Endothelial cell of umbilical vein (primary cell): ENCODE data around the gene ALX3. TPM values are rescaled to one million over a fixed set of nuclear protein-coding genes. Genes with fewer than 3 reads are reported as not detected.

Experiments used
- BruUV-seq: library from RNA; stranded (reverse); fragments of 400-500 nt; replicated peaks from 2 replicates; lab custom pipeline; 2021; lab: Mats Ljungman, UMichigan
- CTCF ChIA-PET: fragments of 300-600, 350-600 bp; sonication (Branson Sonifier 250); formaldehyde crosslinking; loops from one replicate; lab custom pipeline; 2021; ENCODE audit warnings: antibody characterized with exemption, inconsistent platforms; lab: Charles Lee
- POLR2A ChIA-PET: fragments of 300-600, 350-600 bp; sonication (Branson Sonifier 250); formaldehyde crosslinking; loops from one replicate; lab custom pipeline; 2021; ENCODE audit warnings: antibody characterized with exemption, inconsistent platforms; lab: Charles Lee
- DNase-seq: peaks from one replicate; pipeline ENCODE4 v3.0.0-alpha.2; 2011; ENCODE audit warnings: low read depth, low spot score
- FAIRE-seq: peaks from 2 replicates; lab custom pipeline; 2011; peaks lifted over from hg19 to GRCh38; lab: Jason Lieb, UNC
- H2AFZ ChIP-seq: 2 replicates; pipeline ENCODE4 v1.6.0; 2012; ENCODE audit warnings: low read depth, low read length, control low read depth, inconsistent platforms
- H3K27ac ChIP-seq: 2 replicates; pipeline ENCODE4 v1.5.1; 2011; ENCODE audit warnings: low read depth, mild to moderate bottlenecking, control low read depth, low read length, moderate library complexity; ENCODE audit not compliant: insufficient read depth
- H3K27me3 ChIP-seq, 2 experiments: 2 replicates each; pipeline versions ENCODE4 v1.6.0 to v1.6.1; 2011; ENCODE audit warnings: low read length in 2 of 2, mixed read lengths in 1 of 2; ENCODE audit not compliant: control insufficient read depth in 2 of 2, insufficient read depth in 2 of 2
- H3K36me3 ChIP-seq, 2 experiments: 2 replicates in 1 of 2; 3 replicates in 1 of 2; pipeline ENCODE4 v1.5.1; 2011; ENCODE audit warnings: low read length in 2 of 2, mild to moderate bottlenecking in 1 of 2, moderate library complexity in 1 of 2; ENCODE audit not compliant: control insufficient read depth in 2 of 2, insufficient read depth in 2 of 2; ENCODE audit errors: extremely low read depth in 1 of 2
- H3K4me1 ChIP-seq: 3 replicates; pipeline ENCODE4 v1.5.1; 2011; ENCODE audit warnings: mild to moderate bottlenecking, low read length; ENCODE audit not compliant: control insufficient read depth, insufficient read depth; ENCODE audit errors: extremely low read depth
- H3K4me2 ChIP-seq: 2 replicates; pipeline ENCODE4 v1.6.1; 2011; ENCODE audit warnings: low read length, control low read depth, mixed read lengths; ENCODE audit not compliant: insufficient read depth
- H3K4me3 ChIP-seq, 3 experiments: fragments of 200-600 bp in 1 of 3; sonication (generic), shearing (Covaris generic) in 1 of 3; replicated peaks in 1 of 3; 2 replicates each; pipeline ENCODE4 v1.5.1; 2011 to 2016; ENCODE audit warnings: control low read depth in 3 of 3, low read length in 3 of 3, mild to moderate bottlenecking in 2 of 3, inconsistent platforms in 1 of 3, low read depth in 1 of 3, moderate library complexity in 1 of 3; ENCODE audit not compliant: insufficient read depth in 1 of 3
- H3K79me2 ChIP-seq: 2 replicates; pipeline ENCODE4 v1.6.0; 2012; ENCODE audit warnings: low read length, inconsistent platforms; ENCODE audit not compliant: control insufficient read depth, insufficient read depth
- H3K9ac ChIP-seq: replicated peaks from 2 replicates; pipeline ENCODE3; 2011; ENCODE audit warnings: low read length, control low read depth; ENCODE audit not compliant: insufficient read depth; ENCODE audit errors: extremely low read depth
- H3K9me1 ChIP-seq: replicated peaks from 3 replicates; pipeline ENCODE4 v1.6.0; 2011; ENCODE audit warnings: mild to moderate bottlenecking, low read length; ENCODE audit not compliant: control insufficient read depth, insufficient read depth; ENCODE audit errors: extremely low read depth
- H3K9me3 ChIP-seq: replicated peaks from 2 replicates; pipeline ENCODE4 v1.5.1; 2012; ENCODE audit warnings: low read length, inconsistent platforms; ENCODE audit not compliant: control insufficient read depth, insufficient read depth
- H4K20me1 ChIP-seq: replicated peaks from 2 replicates; pipeline ENCODE3; 2011; ENCODE audit warnings: mild to moderate bottlenecking, low read length; ENCODE audit not compliant: control insufficient read depth, insufficient read depth; ENCODE audit errors: extremely low read depth
- EZH2 ChIP-seq: IDR thresholded peaks from 2 replicates; pipeline ENCODE4 v1.6.1; 2012; ENCODE audit warnings: borderline replicate concordance, low read depth, mild to moderate bottlenecking, moderate library complexity, low read length, inconsistent platforms; ENCODE audit not compliant: severe bottlenecking
- FOS ChIP-seq: IDR thresholded peaks from 2 replicates; pipeline ENCODE4 v1.6.1; 2011; ENCODE audit warnings: mild to moderate bottlenecking, low read length, moderate library complexity, borderline replicate concordance; ENCODE audit not compliant: insufficient read depth
- GATA2 ChIP-seq: IDR thresholded peaks from 2 replicates; pipeline ENCODE4 v1.7.0; 2011; ENCODE audit warnings: low read depth, mild to moderate bottlenecking, moderate library complexity, mixed read lengths, low read length; ENCODE audit not compliant: insufficient read length, insufficient read depth
- JUN ChIP-seq: IDR thresholded peaks from 2 replicates; pipeline ENCODE4 v1.6.1; 2011; ENCODE audit warnings: borderline replicate concordance, low read depth; ENCODE audit not compliant: insufficient read length, insufficient read depth
- MYC ChIP-seq: IDR thresholded peaks from one replicate; pipeline ENCODE4 v1.6.1; 2011; ENCODE audit warnings: mild to moderate bottlenecking, low read depth, low read length
- POLR2A ChIP-seq: IDR thresholded peaks from 2 replicates; pipeline ENCODE4 v1.6.1; 2012; ENCODE audit warnings: low read depth, mild to moderate bottlenecking, control low read depth, low read length
- POLR2AphosphoS5 ChIP-seq: IDR thresholded peaks from 2 replicates; pipeline ENCODE4 v1.6.1; 2012; ENCODE audit warnings: low read depth, mild to moderate bottlenecking, control low read depth, low read length, moderate library complexity; ENCODE audit not compliant: insufficient read depth
- dilution Hi-C: fragments of 300-500 bp; cut with MboI; formaldehyde crosslinking; loops from one replicate; pipeline ENCODE4 v1.15.0; 2019; ENCODE audit warnings: low sequenced_read_pairs; ENCODE audit not compliant: extremely low pct_ligation_motif_present
- intact Hi-C: fragments of 100-400 bp; cut with micrococcal nuclease; formaldehyde crosslinking; loops from one replicate; pipeline ENCODE4 v1.10.0; 2022
- polyA plus RNA-seq, 4 experiments: library from polyadenylated mRNA; depleted of rRNA in 3 of 4; stranded (reverse) in 3 of 4; unstranded in 1 of 4; fragments of >200 nt; gene quantifications; 2 replicates each; pipeline versions ENCODE4 v1.2.1 to v1.2.3, GENCODE V29; 2011 to 2012; ENCODE audit warnings: missing spikeins in 1 of 4
- total RNA-seq: library from RNA; stranded (reverse); gene quantifications from 2 replicates; pipeline ENCODE4 v1.2.3, GENCODE V29; 2021
- TF ChIP-seq, protein P1 (sequence below), 2 donors: IDR thresholded peaks; 1 replicate in 1 of 2; 2 replicates in 1 of 2; pipeline ENCODE4 v1.5.1; 2011; ENCODE audit warnings: low read length in 2 of 2, mild to moderate bottlenecking in 2 of 2, moderate library complexity in 2 of 2, control low read depth in 1 of 2, inconsistent platforms in 1 of 2, low read depth in 1 of 2; ENCODE audit not compliant: insufficient read depth in 1 of 2; ENCODE audit errors: extremely low read depth in 1 of 2
- TF ChIP-seq, protein P2 (sequence below): IDR thresholded peaks from 2 replicates; pipeline ENCODE4 v1.6.1; 2011; ENCODE audit not compliant: insufficient read depth, insufficient read length

Gene ALX3
- total and polyA plus RNA-seq, 2 donors (not counting 3 experiments of a cell fraction or from before 2014, with no cell fraction given), result not detected

DNA sequence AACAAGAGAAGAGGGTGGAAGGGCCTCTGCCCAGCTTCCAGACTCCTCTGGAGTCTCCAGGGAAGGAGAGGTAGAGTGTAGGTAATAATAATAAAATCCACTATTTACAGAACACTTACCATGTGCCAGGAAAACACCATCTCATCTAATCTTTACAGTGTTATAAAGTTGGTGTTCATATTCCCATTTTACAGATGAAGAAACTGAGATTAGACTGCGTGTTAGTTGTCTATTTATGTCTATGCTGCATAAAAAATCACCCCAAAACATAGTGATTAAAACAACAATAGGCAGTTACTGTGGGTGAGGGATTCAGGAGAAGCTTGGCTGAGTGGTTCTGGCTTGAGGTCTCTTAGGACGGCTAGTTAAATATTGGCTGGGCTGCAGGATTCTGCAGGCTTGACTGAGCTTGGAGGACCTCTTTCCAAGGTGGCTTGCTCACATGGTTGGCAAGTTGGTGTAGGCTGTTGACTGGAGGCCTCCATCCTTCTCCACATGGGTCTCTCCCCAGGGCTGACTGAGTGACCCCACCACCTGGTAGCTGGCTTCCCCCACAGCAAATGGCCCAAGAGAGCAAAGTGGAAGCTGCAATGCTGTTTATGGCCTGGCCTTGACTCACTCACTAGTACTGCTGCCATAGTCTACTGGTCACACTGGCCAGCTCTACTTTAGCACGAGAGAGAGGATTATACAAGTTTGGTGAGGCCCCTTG is 6.5 kb upstream of the ALX3 start:
- Histone ChIP-seq H4K20me1 (no peaks in the 10 kb centered on the region), H2AFZ (no peak overlapping the region), H3K9ac (no peak overlapping the region), H3K9me1 (no peaks in the 10 kb centered on the region), H3K36me3 (no peaks in the 10 kb centered on the region), H3K79me2 (no peaks in the 10 kb centered on the region), H3K4me1 (no peaks in the 10 kb centered on the region), H3K27me3 (peaks cover 38 to 51% of the 10 kb centered on the region in 2 experiments), H3K9me3 (no peaks in the 10 kb centered on the region), H3K4me2 (no peak overlapping the region), H3K27ac (no peak overlapping the region), H3K4me3 (no peak overlapping the region)
- no TSS peak for BruUV-seq
- FAIRE-seq (no peak), DNase-seq (no peak)
- POLR2A ChIA-PET, result no interaction called here
- dilution Hi-C loops (no loop called here), intact Hi-C loops (no loop called here)
- TF ChIP-seq POLR2AphosphoS5, result no peak
- TF ChIP-seq MYC, result no peak
- TF ChIP-seq, protein P1, sequence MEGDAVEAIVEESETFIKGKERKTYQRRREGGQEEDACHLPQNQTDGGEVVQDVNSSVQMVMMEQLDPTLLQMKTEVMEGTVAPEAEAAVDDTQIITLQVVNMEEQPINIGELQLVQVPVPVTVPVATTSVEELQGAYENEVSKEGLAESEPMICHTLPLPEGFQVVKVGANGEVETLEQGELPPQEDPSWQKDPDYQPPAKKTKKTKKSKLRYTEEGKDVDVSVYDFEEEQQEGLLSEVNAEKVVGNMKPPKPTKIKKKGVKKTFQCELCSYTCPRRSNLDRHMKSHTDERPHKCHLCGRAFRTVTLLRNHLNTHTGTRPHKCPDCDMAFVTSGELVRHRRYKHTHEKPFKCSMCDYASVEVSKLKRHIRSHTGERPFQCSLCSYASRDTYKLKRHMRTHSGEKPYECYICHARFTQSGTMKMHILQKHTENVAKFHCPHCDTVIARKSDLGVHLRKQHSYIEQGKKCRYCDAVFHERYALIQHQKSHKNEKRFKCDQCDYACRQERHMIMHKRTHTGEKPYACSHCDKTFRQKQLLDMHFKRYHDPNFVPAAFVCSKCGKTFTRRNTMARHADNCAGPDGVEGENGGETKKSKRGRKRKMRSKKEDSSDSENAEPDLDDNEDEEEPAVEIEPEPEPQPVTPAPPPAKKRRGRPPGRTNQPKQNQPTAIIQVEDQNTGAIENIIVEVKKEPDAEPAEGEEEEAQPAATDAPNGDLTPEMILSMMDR (IDR thresholded peaks at IDR 0.05; ENCODE audit: extremely low read depth in 1 of 2, insufficient read depth in 1 of 2, low read depth in 1 of 2, low read length in 2 of 2), result no peak
- TF ChIP-seq GATA2, result no peak
- TF ChIP-seq, protein P2, sequence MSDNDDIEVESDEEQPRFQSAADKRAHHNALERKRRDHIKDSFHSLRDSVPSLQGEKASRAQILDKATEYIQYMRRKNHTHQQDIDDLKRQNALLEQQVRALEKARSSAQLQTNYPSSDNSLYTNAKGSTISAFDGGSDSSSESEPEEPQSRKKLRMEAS, result no peak
- TF ChIP-seq POLR2A, result no peak
- no peak for TF ChIP-seq FOS
- TF ChIP-seq JUN, result no peak
- no peak for TF ChIP-seq EZH2
- CTCF ChIA-PET, result interaction anchor here (0.8 to 3.3 kb wide), 4 partner anchors 11 to 36 kb away, joined by 3 to 18 read pairs (median 3); no protein-coding TSS in a partner anchor
